Measurements from ENCODE around the gene CACNA1B.

Gene CACNA1B

DNA sequence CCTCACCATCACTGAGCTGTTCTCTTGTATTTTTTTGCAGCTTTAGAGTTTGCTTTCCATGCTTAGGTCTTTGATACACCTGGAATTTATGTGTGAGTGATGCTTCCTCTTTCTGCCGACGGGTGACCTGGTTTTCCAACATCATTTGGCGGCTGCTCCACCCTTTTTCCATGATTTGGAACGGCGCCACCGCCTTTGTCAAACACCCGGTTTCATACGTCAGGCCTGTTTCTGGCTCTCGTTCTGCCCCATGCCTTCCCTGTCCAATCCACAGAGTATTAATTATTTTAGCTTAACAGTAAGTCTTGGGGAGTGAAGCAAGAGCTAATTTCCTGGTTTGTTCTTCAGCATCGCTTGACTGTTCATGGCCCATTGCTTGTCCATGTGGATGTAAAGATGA is 30.2 kb downstream of the CACNA1B start:
- Histone ChIP-seq H3K9ac (ENCODE audit: low read depth in 1 of 2, low read length in 2 of 2) (no peak overlapping the region), H3K27me3 (ENCODE audit: control insufficient read depth in 1 of 2, insufficient read depth in 2 of 2, low read length in 2 of 2) (no peaks in the 10 kb centered on the region), H3K4me1 (ENCODE audit: control insufficient read depth in 1 of 2, insufficient read depth in 2 of 2, low read length in 2 of 2) (no peaks in the 10 kb centered on the region), H3K4me3 (ENCODE audit: low read depth in 1 of 2, low read length in 2 of 2) (no peak overlapping the region), H3K36me3 (ENCODE audit: control insufficient read depth in 1 of 2, insufficient read depth in 2 of 2, low read length in 2 of 2) (no peaks in the 10 kb centered on the region), H3K27ac (ENCODE audit: low read depth, low read length) (no peak overlapping the region), H3K9me3 (ENCODE audit: control insufficient read depth in 1 of 2, low read length in 2 of 2) (no peaks in the 10 kb centered on the region)

DNA sequence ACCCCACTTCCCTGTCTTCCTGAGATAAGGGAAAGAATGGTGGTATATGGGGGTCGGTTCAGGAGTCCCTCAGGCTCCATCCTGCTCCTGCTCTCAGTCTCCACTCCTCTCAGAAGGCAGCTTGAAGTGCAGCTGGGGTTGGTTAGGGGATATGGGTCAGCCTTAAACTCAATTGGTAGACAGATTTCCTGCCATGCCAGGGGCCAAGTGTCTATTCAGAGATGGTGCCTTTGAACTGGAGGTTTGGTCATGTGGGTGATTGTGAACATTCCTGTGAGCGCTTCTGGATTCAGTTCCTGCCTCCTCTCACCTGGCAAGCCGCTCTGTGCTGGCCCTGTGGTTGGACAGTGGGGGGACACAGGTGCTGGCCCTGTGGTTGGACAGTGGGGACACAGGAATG is 35.1 kb downstream of the CACNA1B start:
- H3K27ac ChIP-seq (ENCODE audit: low read depth, low read length), result no peak overlapping the region
- no peak overlapping the region for H3K4me3 ChIP-seq (ENCODE audit: low read depth in 1 of 2, low read length in 2 of 2)
- H3K9ac ChIP-seq (ENCODE audit: low read depth in 1 of 2, low read length in 2 of 2), result no peak overlapping the region
- no peaks in the 10 kb centered on the region for H3K36me3 ChIP-seq (ENCODE audit: control insufficient read depth in 1 of 2, insufficient read depth in 2 of 2, low read length in 2 of 2)
- no peaks in the 10 kb centered on the region for H3K4me1 ChIP-seq (ENCODE audit: control insufficient read depth in 1 of 2, insufficient read depth in 2 of 2, low read length in 2 of 2)
- H3K9me3 ChIP-seq (ENCODE audit: control insufficient read depth in 1 of 2, low read length in 2 of 2), result no peaks in the 10 kb centered on the region
- no peaks in the 10 kb centered on the region for H3K27me3 ChIP-seq (ENCODE audit: control insufficient read depth in 1 of 2, insufficient read depth in 2 of 2, low read length in 2 of 2)

DNA sequence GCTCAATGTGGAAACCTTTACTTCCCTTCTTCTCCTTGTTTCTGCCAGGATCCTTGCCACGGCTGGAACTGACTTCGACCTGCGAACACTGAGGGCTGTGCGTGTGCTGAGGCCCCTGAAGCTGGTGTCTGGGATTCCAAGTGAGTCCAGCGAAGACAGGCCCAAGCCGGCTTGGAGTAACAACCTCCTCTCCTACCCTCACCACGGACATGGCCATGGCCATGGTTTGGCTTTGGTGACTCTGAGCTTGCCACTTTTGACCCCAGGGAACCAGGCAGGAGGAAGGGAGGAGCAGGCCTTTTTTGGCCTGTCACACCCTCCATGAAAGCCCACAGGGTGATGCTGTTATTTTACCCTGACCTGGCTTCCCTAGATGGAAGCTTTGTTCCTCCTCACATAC is 35.5 kb downstream of the CACNA1B start:
- no peaks in the 10 kb centered on the region for H3K36me3 ChIP-seq (ENCODE audit: control insufficient read depth in 1 of 2, insufficient read depth in 2 of 2, low read length in 2 of 2)
- H3K9ac ChIP-seq (ENCODE audit: low read depth in 1 of 2, low read length in 2 of 2), result no peak overlapping the region
- no peak overlapping the region for H3K27ac ChIP-seq (ENCODE audit: low read depth, low read length)
- H3K4me1 ChIP-seq (ENCODE audit: control insufficient read depth in 1 of 2, insufficient read depth in 2 of 2, low read length in 2 of 2), result no peaks in the 10 kb centered on the region
- H3K4me3 ChIP-seq (ENCODE audit: low read depth in 1 of 2, low read length in 2 of 2), result no peak overlapping the region
- H3K9me3 ChIP-seq (ENCODE audit: control insufficient read depth in 1 of 2, low read length in 2 of 2), result no peaks in the 10 kb centered on the region
- no peaks in the 10 kb centered on the region for H3K27me3 ChIP-seq (ENCODE audit: control insufficient read depth in 1 of 2, insufficient read depth in 2 of 2, low read length in 2 of 2)

DNA sequence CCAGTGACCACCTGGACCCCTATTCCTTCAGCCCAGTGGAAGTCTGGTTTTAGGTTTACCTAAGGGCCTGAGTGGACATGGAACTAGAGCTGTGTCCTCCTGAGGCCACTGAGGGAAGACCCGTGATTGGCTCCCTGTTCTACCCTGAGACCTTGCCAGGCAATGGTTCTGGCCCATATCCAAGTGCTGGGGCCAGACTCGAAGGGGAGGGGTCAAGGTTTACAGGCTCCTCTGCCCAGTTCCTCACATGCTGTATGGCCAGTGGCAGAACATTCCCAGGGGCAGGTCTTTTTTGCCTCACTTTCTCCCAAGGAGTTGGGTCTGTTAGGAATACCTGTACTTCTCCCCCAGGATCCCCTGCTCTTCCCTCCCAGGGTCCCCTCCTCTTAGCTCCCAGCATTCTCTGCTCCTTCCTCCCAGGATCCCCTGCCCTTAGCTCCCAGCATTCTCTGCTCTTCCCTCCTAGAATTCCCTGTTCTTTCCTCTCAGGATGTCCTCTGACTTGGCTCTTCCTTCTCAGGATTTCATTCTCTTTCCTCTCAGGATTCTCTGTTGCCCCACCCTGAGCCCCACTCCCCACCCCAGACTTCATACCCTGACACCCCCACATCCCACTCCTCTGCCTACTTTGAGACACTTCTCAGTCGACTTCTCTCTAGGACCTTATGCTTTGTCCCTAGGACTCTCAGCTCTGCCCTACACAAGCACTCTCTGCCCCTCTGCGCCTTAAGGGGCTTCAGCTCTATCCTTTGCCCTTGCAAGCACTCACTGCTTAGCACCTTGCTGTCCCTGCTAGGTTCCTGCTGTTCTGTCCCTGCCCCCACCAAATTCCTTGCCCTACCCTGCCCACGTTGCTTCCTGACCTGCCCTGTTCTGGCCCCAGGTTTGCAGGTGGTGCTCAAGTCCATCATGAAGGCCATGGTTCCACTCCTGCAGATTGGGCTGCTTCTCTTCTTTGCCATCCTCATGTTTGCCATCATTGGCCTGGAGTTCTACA is 36.5 kb downstream of the CACNA1B start:
- Histone ChIP-seq H3K9me3 (ENCODE audit: control insufficient read depth in 1 of 2, low read length in 2 of 2) (no peaks in the 10 kb centered on the region), H3K36me3 (ENCODE audit: control insufficient read depth in 1 of 2, insufficient read depth in 2 of 2, low read length in 2 of 2) (no peaks in the 10 kb centered on the region), H3K9ac (ENCODE audit: low read depth in 1 of 2, low read length in 2 of 2) (no peak overlapping the region), H3K27me3 (ENCODE audit: control insufficient read depth in 1 of 2, insufficient read depth in 2 of 2, low read length in 2 of 2) (no peaks in the 10 kb centered on the region), H3K4me3 (ENCODE audit: low read depth in 1 of 2, low read length in 2 of 2) (no peak overlapping the region), H3K4me1 (ENCODE audit: control insufficient read depth in 1 of 2, insufficient read depth in 2 of 2, low read length in 2 of 2) (no peaks in the 10 kb centered on the region), H3K27ac (ENCODE audit: low read depth, low read length) (no peak overlapping the region)

DNA sequence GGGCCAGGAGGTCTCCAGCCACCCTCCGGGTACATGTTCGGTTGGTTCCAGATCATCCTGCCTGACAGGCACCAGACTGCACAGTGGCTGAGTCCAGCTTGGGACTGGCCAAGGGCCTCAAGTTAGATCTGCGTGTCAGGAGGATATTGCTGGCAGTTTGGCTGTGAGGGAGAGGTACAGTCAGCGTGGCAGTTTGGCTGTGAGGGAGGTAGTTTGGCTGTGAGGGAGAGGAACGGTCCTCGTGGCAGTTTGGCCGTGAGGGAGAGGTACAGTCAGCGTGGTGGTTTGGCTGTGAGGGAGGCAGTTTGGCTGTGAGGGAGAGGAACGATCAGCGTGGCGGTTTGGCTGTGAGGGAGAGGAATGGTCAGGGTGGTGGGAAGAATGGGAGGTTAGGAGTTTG is 39.0 kb downstream of the CACNA1B start:
- Histone ChIP-seq H3K9me3 (ENCODE audit: control insufficient read depth in 1 of 2, low read length in 2 of 2) (no peaks in the 10 kb centered on the region), H3K27me3 (ENCODE audit: control insufficient read depth in 1 of 2, insufficient read depth in 2 of 2, low read length in 2 of 2) (no peaks in the 10 kb centered on the region), H3K4me1 (ENCODE audit: control insufficient read depth in 1 of 2, insufficient read depth in 2 of 2, low read length in 2 of 2) (no peaks in the 10 kb centered on the region), H3K36me3 (ENCODE audit: control insufficient read depth in 1 of 2, insufficient read depth in 2 of 2, low read length in 2 of 2) (no peaks in the 10 kb centered on the region), H3K27ac (ENCODE audit: low read depth, low read length) (no peak overlapping the region), H3K9ac (ENCODE audit: low read depth in 1 of 2, low read length in 2 of 2) (no peak overlapping the region), H3K4me3 (ENCODE audit: low read depth in 1 of 2, low read length in 2 of 2) (no peak overlapping the region)

DNA sequence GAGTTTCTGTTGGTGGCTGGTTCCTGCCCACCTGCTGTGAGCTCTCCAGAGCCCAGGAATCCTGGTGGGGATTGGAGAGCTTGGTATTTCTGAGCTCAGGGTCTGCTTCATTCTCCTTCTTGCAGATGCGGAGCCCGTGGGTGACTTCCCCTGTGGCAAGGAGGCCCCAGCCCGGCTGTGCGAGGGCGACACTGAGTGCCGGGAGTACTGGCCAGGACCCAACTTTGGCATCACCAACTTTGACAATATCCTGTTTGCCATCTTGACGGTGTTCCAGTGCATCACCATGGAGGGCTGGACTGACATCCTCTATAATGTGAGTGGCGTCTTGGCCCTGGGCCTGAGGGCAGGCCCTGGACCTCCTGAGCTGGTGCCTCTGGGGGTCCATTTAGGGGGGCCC is 39.5 kb downstream of the CACNA1B start:
- Histone ChIP-seq H3K27ac (ENCODE audit: low read depth, low read length) (no peak overlapping the region), H3K9ac (ENCODE audit: low read depth in 1 of 2, low read length in 2 of 2) (no peak overlapping the region), H3K36me3 (ENCODE audit: control insufficient read depth in 1 of 2, insufficient read depth in 2 of 2, low read length in 2 of 2) (no peaks in the 10 kb centered on the region), H3K9me3 (ENCODE audit: control insufficient read depth in 1 of 2, low read length in 2 of 2) (no peaks in the 10 kb centered on the region), H3K4me1 (ENCODE audit: control insufficient read depth in 1 of 2, insufficient read depth in 2 of 2, low read length in 2 of 2) (no peaks in the 10 kb centered on the region), H3K4me3 (ENCODE audit: low read depth in 1 of 2, low read length in 2 of 2) (no peak overlapping the region), H3K27me3 (ENCODE audit: control insufficient read depth in 1 of 2, insufficient read depth in 2 of 2, low read length in 2 of 2) (no peaks in the 10 kb centered on the region)

DNA sequence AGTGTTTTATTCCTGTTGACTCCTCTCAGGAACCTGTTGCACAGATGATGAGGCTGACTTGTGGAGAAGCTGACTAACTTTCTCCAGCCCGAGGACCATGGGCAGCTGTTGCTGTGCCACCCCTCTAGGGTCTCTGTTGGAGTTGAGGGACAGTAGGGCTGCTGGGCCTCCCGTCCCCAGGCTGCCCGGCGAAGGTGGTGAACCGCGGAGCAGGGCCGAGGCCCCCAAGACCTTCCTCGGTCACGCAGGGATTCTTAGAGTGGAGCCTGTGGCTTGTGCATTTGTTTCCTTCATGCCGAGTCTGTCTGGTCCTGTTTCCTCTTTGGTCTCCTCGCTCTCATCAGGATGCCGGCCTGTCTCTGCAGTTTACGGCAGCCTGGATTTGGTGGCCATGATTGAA is 40.2 kb downstream of the CACNA1B start:
- Histone ChIP-seq H3K27ac (ENCODE audit: low read depth, low read length) (no peak overlapping the region), H3K9me3 (ENCODE audit: control insufficient read depth in 1 of 2, low read length in 2 of 2) (no peaks in the 10 kb centered on the region), H3K9ac (ENCODE audit: low read depth in 1 of 2, low read length in 2 of 2) (no peak overlapping the region), H3K27me3 (ENCODE audit: control insufficient read depth in 1 of 2, insufficient read depth in 2 of 2, low read length in 2 of 2) (no peaks in the 10 kb centered on the region), H3K36me3 (ENCODE audit: control insufficient read depth in 1 of 2, insufficient read depth in 2 of 2, low read length in 2 of 2) (no peaks in the 10 kb centered on the region), H3K4me3 (ENCODE audit: low read depth in 1 of 2, low read length in 2 of 2) (no peak overlapping the region), H3K4me1 (ENCODE audit: control insufficient read depth in 1 of 2, insufficient read depth in 2 of 2, low read length in 2 of 2) (no peaks in the 10 kb centered on the region)

DNA sequence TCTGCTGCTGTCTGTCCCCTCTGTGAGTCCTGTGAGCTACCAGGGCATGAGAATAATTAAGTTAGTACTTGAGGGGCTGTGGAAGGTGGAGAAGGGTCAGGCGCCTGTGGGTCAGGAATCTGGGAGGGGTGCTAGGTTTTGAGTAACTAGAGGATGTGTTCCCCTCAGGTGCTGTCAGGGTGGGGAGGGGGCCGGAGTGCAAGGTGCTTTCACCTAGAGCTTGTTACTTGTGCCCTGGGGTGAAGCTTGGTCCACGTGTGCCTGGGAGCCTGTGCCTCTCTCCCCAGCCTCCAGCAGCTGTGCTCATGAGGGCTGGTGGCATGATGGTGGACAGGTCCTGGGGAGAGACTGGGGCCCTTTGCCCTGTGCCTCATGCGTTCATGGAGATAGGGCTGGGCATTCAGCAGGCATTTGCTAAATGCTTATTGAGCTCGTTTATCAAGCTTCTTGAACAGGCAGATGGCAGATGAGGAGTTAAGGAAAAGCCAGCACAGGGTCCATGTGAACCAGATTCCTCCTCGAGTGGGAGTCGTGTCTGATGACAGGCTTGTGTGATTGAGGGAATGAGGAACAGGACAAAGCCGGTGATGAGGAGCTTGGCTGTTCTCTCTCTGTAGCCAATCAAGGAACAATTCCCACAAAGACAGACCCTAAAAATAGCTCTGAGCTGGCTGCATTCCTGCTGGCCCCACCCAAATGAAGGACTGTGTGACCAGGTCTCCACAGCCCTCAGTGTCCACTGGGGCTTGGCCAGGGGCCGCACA is 40.9 kb downstream of the CACNA1B start:
- Histone ChIP-seq H3K27me3 (ENCODE audit: control insufficient read depth in 1 of 2, insufficient read depth in 2 of 2, low read length in 2 of 2) (no peaks in the 10 kb centered on the region), H3K9ac (ENCODE audit: low read depth in 1 of 2, low read length in 2 of 2) (no peak overlapping the region), H3K4me3 (ENCODE audit: low read depth in 1 of 2, low read length in 2 of 2) (no peak overlapping the region), H3K9me3 (ENCODE audit: control insufficient read depth in 1 of 2, low read length in 2 of 2) (no peaks in the 10 kb centered on the region), H3K36me3 (ENCODE audit: control insufficient read depth in 1 of 2, insufficient read depth in 2 of 2, low read length in 2 of 2) (no peaks in the 10 kb centered on the region), H3K27ac (ENCODE audit: low read depth, low read length) (no peak overlapping the region), H3K4me1 (ENCODE audit: control insufficient read depth in 1 of 2, insufficient read depth in 2 of 2, low read length in 2 of 2) (no peaks in the 10 kb centered on the region)

DNA sequence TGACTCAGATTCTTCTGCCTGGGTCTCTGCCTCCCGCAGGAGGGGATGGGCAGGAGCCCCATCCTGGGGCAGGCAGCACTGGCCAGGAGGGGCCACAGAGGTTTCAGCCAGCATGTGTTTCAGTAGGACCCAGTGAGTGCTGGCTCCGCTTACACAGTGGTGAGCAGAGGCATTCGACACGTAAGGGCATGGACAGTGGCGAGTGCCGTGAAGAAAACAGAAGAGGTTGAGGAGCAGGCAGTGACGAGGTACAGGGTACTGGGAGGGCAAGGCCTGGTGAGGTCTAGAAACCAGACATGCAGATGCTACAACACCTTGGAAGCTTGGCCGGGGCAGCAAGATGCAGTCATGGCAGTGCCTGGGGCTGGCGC is 41.5 kb downstream of the CACNA1B start:
- no peak overlapping the region for H3K4me3 ChIP-seq (ENCODE audit: low read depth in 1 of 2, low read length in 2 of 2)
- H3K27ac ChIP-seq (ENCODE audit: low read depth, low read length), result no peak overlapping the region
- H3K4me1 ChIP-seq (ENCODE audit: control insufficient read depth in 1 of 2, insufficient read depth in 2 of 2, low read length in 2 of 2), result no peaks in the 10 kb centered on the region
- H3K27me3 ChIP-seq (ENCODE audit: control insufficient read depth in 1 of 2, insufficient read depth in 2 of 2, low read length in 2 of 2), result no peaks in the 10 kb centered on the region
- H3K36me3 ChIP-seq (ENCODE audit: control insufficient read depth in 1 of 2, insufficient read depth in 2 of 2, low read length in 2 of 2), result no peaks in the 10 kb centered on the region
- no peak overlapping the region for H3K9ac ChIP-seq (ENCODE audit: low read depth in 1 of 2, low read length in 2 of 2)
- H3K9me3 ChIP-seq (ENCODE audit: control insufficient read depth in 1 of 2, low read length in 2 of 2), result no peaks in the 10 kb centered on the region

DNA sequence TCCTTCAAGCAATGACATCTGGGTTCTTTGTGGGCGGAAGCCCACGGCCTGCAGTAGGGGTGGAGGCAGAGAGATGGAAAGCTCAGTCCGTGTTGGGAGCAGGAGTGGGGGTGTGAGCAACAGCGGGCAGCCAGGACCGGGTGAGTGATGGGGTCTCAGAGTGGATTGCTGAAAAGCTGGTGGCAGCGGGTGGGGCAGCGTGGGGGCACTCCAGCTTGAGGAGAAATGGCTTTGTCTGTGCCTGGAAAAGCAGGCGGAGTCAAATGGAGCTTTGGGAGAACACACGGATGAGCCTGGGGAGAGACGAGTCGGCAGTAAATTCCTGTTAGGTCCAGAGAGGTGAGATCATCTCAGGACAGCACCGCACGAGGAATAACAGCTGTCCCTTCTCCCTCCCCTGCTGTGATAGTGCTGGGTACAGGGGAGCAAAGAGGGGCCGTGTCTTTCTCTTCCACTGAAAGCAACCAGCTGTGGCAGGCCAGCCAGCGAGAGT is 42.1 kb downstream of the CACNA1B start:
- no peaks in the 10 kb centered on the region for H3K4me1 ChIP-seq (ENCODE audit: control insufficient read depth in 1 of 2, insufficient read depth in 2 of 2, low read length in 2 of 2)
- H3K27ac ChIP-seq (ENCODE audit: low read depth, low read length), result no peak overlapping the region
- H3K9me3 ChIP-seq (ENCODE audit: control insufficient read depth in 1 of 2, low read length in 2 of 2), result no peaks in the 10 kb centered on the region
- H3K27me3 ChIP-seq (ENCODE audit: control insufficient read depth in 1 of 2, insufficient read depth in 2 of 2, low read length in 2 of 2), result no peaks in the 10 kb centered on the region
- H3K9ac ChIP-seq (ENCODE audit: low read depth in 1 of 2, low read length in 2 of 2), result no peak overlapping the region
- no peak overlapping the region for H3K4me3 ChIP-seq (ENCODE audit: low read depth in 1 of 2, low read length in 2 of 2)
- no peaks in the 10 kb centered on the region for H3K36me3 ChIP-seq (ENCODE audit: control insufficient read depth in 1 of 2, insufficient read depth in 2 of 2, low read length in 2 of 2)

Measured in duodenal mucosa (tissue), 2 donors.